Skin of body (tissue), 2 donors: ENCODE results near the gene C6. TPM values are rescaled to one million over a fixed set of nuclear protein-coding genes. Genes with fewer than 3 reads are reported as not detected.
A peak's percentile ranks its signal among the peaks of the same experiment; 100 is the strongest.
"Not testable (repeated sequence)": the region's sequence is repeated elsewhere in the genome, so short reads cannot be mapped to it uniquely, and the experiment has no call there.

Experiments
- DNase-seq: peaks from one replicate; lab custom pipeline; 2025; lab: John Stamatoyannopoulos, UW
- total RNA-seq: library from RNA; depleted of rRNA; stranded (reverse); fragments of >200 nt; gene quantifications from one replicate; pipeline ENCODE4 v1.2.3, GENCODE V29; 2014

C6 gene
- total RNA-seq, 1 donor from 2014 or later, result 1.4 TPM

DNA sequence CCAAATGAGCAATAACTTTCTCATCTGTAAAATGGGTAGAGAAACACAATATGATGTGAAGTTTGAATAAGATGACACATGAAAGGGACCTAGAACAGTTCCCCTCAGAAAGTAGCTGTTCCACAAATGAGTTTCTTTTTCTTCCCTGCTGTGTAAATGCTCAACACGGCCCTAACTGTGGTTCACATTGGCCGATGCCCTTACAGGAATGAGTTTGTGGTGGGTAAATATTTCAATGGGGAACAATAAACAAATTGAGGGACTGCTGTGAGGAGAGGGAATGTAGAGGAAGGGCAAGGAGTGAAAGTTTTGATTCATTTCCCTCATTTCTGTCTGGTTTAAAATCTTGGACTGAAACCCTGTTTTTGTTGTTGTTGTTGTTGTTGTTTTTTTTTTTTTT is 12.8 kb downstream of the C6 start:
- DNase-seq, result no peak

DNA sequence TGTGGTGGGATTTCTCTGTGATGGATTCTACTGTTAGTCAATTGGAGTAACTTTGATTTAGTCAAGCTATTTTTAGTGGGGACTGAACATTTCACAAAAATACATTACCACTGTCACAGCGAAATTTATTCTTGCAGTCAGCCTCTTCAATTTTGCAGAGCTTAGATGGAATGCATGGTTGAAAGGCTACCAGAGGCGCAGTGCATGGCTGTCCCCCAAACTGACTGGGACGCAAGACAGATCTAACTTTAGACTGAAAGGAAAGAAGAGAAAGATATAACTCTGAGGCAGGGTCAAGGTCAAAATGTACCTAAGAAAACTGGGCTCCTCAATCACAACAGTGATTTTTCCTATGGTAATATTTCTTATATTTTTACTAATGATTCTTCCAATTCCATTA is 13.7 kb downstream of the C6 start:
- no peak for DNase-seq

DNA sequence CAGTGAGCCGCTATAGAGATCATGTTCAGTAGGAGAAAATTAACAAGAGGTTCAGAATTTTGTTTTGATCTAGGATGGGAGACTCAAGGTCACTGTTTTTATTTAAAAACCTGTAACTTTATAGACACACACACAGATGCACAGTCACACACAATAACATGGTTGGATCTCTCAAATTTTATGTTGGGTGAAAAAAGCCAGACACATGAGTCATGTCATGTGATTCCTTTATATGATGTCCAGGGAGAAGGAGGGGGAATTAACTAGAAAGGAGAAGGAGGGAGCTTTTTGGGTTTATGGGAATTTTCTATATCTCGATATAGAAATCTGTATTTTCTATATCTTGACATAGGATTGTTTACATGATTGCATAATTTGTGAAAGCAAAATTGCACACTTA is 17.1 kb downstream of the C6 start:
- no peak for DNase-seq

DNA sequence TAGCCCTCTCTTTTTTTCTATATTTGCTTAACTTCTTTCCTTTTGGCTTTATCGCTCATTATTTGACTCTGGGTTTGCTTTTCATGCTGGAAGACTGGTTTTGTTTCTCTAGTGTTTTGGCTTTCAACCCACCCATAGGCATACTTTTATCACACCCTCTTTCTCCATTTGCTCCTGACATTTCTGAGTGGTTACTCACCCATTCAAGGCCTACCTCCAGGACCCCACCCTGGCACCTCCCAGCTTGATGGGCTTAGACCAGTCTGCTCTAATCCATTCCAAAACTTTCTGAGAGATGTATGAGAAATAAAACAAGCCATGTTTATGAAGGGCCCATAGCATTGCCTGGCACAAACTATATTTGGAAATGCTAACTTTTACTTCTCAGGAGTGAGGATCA is 18.1 kb downstream of the C6 start:
- no peak for DNase-seq

DNA sequence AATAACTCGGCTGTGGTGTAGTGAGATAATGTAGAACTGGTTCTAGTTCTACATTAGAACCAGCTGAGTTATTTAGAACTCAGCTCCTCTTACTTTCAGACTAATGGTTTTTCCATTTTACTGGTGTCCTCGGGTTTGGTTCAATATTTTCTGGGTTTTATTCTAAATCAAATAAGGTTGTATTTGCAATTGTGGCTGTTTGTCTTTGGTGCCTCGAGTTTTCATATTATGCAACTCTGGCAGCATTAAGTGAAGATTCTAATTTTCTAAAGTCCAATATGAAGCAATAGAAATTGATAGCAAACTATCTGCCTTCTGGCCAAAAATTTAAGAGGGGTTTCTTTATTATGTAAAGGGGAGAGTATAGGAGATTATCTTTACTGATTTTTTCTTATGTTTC is 19.0 kb downstream of the C6 start:
- no peak for DNase-seq

DNA sequence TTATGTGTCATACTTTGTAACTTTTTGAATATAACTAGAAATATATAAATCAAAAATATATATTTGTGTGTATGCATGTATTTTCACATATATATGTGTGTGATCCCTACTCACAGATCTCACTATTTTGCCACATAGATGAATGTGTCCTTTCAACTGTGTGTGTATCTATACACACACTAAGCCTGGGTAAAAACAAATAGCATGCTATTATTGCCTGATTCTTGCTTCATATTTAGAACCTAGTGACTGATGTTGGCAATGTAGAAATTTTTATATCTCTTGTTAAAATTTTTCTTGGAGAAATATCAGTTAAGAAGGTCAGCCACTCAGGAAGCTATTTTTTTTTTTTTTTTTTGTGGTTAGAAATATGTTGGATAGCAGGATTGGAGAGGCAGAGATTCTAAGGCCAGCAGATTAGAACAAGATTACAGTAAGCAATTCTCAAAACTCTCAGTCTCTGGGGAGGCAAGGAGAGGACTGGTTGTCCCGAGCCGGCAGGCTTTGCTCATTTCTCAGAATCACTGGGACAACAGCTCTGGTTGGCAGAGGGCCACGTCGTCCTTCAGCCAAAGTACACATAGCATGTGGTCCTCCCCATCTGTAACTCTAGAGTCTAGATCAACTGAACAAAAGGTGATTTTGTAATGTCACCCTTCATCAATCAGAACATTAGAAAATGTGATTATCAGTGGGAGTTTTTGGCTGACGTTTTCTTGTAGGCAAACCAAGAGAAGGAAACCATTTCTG is 19.7 kb downstream of the C6 start:
- no peak for DNase-seq

DNA sequence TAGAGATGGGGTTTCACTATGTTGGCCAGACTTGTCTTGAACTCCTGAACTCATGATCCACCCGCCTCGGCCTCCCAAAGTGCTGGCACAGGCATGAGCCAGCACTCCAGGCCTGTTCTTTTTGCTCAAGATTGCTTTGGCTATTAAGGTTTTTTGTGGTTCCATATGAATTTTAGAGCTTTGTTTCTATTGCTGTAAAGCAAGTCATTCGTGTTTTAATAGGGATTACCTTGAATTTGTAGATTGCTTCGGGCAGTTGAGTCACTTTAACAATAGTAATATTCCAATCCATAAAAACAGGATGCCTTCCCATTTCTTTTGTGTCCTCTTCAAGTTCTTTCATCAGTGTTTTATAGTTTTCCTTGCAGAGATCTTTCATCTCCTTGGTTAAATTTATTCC is 22.1 kb downstream of the C6 start:
- no peak for DNase-seq

DNA sequence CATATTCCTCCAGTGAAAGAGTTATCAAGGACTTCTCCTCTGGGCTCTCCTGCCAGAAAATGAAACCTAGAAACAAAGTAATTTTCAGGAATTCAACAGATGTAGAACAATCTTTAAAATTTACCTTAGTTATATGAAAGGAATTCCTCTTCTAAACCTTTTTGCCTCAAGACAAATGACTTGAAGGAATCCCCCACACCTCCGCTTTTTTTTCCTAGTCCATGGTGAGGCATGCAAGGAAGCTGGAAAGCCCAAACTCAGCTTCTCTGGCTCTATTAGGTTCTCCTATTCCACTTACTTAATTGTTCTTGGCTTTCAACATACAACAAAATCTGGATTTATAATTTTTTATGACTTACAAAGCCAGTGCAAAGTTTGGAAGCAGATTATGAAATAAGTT is 27.2 kb downstream of the C6 start:
- DNase-seq, result no peak

DNA sequence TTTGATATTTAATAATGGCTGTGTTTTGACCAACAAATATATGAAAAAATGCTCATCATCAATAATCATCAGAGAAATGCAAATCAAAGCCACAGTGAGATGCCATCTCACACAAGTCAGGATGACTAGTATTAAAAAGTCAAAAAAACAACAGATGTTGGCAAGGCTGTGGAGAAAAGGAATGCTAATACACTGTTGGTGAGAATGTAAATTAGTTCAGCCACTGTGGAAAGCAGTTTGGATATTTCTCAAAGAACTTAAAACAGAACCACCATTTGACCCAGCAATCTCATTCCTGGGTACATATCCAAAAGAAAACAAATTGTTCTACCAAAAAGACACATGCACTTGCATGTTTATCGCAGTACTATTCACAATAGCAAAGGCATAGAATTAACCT is 30.0 kb downstream of the C6 start:
- DNase-seq, result not testable (repeated sequence)

DNA sequence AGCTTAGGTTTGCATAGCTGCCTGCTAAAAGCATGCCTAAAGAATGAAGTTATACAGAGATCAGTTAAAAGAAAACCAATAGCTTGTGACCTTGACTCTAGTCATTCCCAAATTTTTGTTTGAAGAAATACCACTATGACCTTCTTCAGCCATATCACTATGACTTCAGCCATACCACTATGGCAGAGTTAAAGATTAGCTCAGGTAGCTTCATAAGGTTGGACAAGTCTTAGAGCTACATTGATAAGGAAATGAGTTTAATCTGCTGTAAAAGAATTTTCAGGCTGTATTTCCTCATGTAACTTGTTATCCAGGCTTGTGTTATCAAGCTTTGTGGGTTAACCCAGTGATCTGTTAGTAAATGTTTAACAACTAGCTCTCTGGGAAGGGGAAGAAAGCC is 30.7 kb downstream of the C6 start:
- no peak for DNase-seq

DNA sequence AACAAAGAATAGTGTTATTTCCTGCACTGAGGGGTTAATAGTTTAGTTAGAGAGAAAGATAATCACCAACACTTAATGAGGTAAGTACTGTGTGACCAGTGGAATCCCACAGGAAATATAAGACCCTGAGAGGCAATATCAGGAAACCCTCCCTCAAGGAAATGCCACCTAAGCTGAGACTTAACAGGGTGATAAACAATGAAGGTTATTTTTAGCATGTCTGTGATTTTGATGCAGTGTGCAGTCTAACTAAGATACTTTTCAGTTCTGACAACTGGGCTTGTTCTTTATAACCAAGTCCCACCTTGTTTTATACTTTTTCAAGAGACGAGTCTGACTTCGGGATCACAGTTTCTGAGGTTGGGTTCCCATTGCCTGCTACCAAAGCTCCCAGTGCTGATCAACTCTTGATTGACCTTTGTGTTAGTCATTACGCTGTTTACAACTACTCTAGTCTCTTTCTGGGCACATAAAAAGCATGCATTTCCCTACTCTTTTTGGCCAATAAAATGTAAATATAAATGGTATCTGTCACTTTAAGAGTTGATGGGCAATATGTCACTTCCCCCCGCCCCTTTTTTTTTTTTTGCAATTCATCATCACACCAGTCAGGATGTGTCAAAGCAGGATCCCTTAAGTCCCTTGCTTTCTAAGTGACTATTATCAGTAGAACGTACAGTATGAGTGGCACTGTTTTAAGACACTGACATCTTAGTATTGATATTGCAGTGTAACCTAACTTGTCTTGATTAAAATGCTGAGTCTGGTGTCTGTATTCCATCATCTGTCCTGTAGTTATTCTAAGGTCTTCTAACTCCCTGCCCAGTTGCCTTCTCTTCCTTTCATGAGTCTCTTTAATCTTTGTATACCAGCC is 31.4 kb downstream of the C6 start:
- no peak for DNase-seq

DNA sequence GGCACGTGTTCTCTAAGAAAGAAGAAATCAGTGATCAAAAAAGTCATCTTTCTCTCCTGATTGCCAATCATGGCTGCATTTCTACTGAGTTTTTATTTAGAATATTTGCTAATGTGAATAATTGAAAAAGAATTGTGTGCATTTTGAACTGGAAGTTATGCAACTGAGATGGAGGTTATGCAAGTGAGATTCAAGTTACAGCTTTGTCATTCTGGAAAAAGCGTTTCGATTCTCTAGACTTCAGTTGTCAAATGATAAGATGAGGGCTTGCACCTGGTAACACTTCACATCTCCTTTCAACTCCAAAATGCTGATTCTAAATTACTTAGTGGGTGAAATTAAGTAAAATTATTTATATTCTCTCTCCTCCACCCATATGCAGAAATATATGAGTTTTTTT is 36.4 kb downstream of the C6 start:
- DNase-seq, result no peak

DNA sequence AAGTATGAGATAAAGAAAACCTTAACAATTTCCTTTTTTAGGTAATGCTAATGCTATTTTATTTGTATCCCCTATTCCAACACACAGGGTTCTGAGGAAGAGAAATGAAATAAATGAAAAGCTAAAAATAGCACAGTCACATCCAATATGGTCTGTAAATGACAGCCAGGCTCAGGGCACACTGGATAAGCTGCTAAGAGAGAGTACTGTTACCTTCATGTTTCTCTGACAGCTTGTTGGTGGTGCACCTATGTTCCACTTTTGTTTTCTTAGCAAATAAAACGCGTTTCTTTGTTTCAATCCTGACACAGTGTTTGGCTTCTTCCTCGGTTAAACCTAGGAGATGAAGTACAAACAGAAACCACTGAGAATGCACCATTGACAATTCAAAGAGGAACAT is 41.3 kb downstream of the C6 start:
- DNase-seq, result no peak

DNA sequence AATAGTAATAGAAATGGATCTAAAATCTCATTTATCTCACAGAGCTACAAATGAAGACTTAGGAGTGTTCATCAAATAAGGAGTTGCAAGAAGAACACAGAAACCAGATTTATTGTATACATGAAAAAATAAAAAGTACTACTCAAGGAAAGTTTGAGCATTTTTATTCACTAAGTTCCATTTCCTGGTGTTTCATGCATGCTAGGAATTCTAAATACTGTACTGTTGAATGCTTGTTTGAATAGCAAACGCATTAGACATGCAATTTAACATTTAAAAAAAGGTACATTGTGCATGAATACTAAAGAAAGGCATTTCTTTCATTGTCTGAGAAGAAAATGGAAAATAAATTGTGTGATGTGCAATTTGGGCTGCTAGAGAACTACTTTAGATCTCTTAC is 52.1 kb downstream of the C6 start:
- DNase-seq, result no peak

DNA sequence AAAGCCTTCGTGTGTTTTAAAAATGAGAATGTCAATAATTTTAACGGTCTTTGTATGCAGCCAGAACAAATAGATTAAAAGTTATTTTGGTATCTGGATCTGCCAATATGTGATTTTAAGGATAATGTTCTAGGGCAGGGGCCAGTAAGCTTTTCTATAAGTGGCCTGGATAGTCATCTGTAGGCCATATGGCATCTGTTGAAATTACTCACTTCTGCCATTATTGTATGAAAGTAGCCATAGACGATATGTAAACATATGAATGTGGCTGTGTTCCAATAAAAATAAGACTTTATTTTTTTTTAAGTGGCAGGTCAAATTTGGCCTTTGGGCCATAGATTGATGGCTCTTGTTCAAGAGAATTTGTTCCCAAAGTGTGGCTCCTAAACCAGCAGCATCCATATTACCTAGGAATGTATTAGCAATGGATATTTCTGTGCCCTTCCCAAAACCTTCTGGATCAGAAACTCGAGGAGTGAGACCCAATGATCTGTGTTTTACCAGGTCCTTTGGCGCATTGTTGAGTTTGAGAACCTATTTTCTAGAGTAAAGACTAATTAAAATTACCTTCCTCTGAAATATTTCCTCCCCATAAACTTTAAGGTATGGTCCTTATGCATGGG is 55.9 kb downstream of the C6 start:
- no peak for DNase-seq

DNA sequence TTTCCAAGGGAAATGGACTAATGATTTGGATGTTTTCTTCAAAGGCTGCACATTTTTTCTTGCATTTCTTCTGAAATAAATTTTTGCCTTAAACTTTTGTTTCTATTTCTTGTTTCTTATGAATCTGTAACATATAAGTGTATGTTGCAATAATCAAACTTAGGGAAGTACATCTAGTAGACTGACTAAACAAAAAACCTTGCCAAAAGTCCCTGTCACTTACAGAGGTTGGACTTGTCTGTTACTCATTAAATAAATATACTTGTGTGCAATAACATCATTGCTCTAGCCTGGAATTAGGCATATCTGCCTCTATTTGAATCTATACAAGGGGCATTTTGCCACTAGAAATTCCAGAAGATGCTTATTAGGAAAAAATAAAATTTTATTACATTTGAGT is 56.6 kb downstream of the C6 start:
- DNase-seq, result peak; percentile 29

DNA sequence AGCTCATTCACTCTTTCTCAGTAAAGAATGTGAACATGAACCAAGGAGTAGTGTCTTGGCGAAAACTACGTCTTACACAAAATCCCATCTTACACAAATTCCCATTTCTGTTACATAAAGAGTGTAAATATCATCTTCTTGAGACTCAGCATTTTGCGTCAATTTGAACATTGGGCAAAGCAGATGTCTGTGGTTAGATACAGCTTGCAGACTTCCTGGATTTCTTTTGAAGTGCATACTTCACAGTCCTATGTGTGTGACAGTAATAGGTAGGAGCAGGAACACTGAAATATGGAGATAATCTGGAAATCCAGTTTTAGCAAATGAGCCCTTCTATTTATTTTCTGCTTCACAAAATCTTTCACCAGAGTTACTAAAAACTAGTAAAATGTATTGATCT is 58.8 kb downstream of the C6 start:
- no peak for DNase-seq

DNA sequence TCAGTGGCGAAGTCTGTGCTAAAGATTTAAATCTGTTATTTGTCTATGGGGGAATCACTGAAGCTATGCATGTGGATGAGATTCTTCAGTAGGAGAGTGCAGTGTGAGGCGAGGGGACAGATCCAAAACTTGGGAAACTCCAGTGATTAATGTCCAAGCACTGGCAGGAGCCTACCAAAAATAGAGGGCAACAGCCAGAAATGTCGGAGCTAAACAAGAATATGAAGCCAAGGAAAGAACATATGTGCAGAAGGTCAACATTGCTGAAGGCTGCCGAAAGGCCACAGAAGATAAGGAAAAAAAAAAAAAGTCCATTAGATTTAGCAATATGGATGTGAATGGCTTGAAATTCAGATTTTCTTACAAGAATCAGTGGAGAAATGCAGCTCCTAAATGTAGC is 61.8 kb downstream of the C6 start:
- peak; percentile 6 for DNase-seq

DNA sequence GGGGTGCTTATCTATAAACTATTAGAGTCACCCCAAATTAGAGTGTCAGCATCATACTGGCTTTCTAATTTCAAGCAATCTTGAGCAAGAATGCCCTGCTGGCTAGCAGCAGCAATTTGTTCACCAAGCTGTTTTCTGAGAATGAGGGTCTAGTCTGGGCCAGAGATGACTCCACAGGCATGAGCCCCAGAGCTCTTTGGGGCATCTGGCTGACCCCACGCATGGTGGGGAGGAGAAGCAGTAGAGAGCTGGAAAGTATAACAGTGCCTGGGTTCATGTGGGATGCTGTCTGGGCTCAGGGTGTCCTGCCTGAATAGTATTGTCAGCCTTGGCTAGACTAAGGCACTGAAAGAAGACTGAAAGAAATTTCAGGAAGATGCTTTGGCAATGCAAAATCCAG is 64.9 kb downstream of the C6 start:
- DNase-seq, result no peak

DNA sequence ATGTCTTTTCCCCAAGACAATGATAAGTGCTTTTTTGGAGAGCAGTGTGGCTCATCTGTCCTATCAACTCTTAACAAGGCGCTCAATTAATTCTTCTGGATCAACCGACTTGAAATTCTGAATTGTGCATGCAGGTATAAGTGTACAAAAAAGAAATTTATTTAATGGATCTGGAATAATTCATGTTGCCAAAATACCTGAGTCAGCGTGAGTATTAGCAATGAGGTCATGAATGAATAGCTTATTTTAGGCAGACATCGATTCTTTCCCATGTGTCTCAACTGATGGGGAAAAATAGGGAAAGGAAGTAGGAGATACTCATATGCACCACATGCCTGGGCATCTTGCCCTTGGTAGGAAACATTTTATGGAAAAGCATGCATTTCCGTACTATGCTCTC is 68.0 kb downstream of the C6 start:
- no peak for DNase-seq

DNA sequence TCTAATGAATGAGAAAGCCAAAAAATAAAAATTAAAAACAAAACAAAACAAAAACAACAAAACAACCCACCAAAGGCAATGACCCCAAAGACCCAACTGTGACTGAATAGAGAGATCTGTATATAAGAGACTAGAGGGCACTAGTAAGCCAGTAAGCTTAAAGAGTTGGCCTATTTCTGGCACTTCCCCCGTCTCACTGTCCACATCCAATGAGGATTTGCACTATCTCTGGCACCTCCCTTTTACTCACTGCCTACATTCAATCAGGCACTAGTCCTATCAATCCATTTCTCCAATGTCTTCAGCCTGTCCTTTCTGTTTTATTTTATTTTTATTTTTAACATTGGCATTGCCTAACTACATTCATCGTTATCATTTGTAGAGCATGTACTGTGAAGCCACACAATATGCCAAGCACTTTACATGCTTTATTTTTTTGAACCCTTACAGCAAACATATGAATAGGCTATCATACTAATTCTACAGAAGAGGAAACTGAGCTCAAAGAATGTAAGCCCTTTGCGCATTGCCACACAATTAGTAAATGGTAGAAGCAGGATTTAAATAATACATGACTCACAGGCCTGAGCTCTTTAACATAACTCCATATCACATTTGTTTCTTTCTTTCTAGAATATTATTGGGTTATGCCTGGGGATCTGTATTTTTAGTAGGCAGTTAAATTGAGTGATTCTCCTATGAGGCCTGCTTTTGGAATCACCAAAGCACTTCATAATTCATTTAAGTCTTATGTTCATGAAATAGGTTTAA is 70.0 kb downstream of the C6 start:
- no peak for DNase-seq
